OCI-LY1 (cell line): Measurements from ENCODE around the gene HOOK2.

Experiments
- H2AFZ ChIP-seq: fragments of 200-600 bp; sonication (generic), shearing (Covaris generic); 2 replicates; pipeline ENCODE4 v1.6.0; 2014; ENCODE audit warnings: antibody characterized with exemption, mild to moderate bottlenecking, low read length
- H3F3A ChIP-seq: fragments of 200-600 bp; sonication (generic), shearing (Covaris generic); 2 replicates; pipeline ENCODE4 v1.6.0; 2014; ENCODE audit warnings: mild to moderate bottlenecking, antibody characterized with exemption, low read length, moderate library complexity; ENCODE audit not compliant: insufficient read depth
- H3K27ac ChIP-seq: fragments of 200-600 bp; sonication (generic); 2 replicates; pipeline ENCODE4 v1.5.1; 2014; ENCODE audit warnings: low read length, mixed run types, mild to moderate bottlenecking, low read depth; ENCODE audit not compliant: poor library complexity, severe bottlenecking
- H3K27me3 ChIP-seq: fragments of 200-600 bp; sonication (generic); 2 replicates; pipeline ENCODE4 v1.6.0; 2014; ENCODE audit warnings: antibody characterized with exemption, mild to moderate bottlenecking, low read length, moderate library complexity; ENCODE audit not compliant: insufficient read depth
- H3K36me3 ChIP-seq: fragments of 200-600 bp; sonication (generic); 2 replicates; pipeline ENCODE4 v1.6.1; 2014; ENCODE audit warnings: mild to moderate bottlenecking, antibody characterized with exemption, low read length, moderate library complexity, mixed read lengths; ENCODE audit not compliant: insufficient read depth
- H3K4me1 ChIP-seq: fragments of 200-600 bp; sonication (generic); 2 replicates; pipeline ENCODE4 v1.5.1; 2014; ENCODE audit warnings: mild to moderate bottlenecking, low read length, moderate library complexity; ENCODE audit not compliant: insufficient read depth, severe bottlenecking
- H3K4me2 ChIP-seq: fragments of 200-600 bp; sonication (generic), shearing (Covaris generic); 2 replicates; pipeline ENCODE4 v1.6.1; 2014; ENCODE audit warnings: low read length
- H3K4me3 ChIP-seq: fragments of 200-600 bp; sonication (generic); 2 replicates; pipeline ENCODE4 v1.5.1; 2014; ENCODE audit warnings: low read length, low read depth, mild to moderate bottlenecking, mixed read lengths; ENCODE audit not compliant: poor library complexity, severe bottlenecking
- H3K79me2 ChIP-seq: fragments of 200-600 bp; shearing (Covaris generic); 2 replicates; pipeline ENCODE4 v1.6.1; 2016; ENCODE audit warnings: mixed run types, low read length, mixed read lengths; ENCODE audit not compliant: insufficient read depth
- H3K9ac ChIP-seq: fragments of 200-600 bp; sonication (generic), shearing (Covaris generic); 2 replicates; pipeline ENCODE4 v1.6.1; 2014; ENCODE audit warnings: mild to moderate bottlenecking, low read length, mixed read lengths
- H3K9me2 ChIP-seq: fragments of 200-600 bp; sonication (generic), shearing (Covaris generic); 2 replicates; pipeline ENCODE4 v1.6.1; 2014; ENCODE audit warnings: low read depth, mild to moderate bottlenecking, low read length, mixed read lengths
- H3K9me3 ChIP-seq: fragments of 200-600 bp; shearing (Covaris generic); 2 replicates; pipeline ENCODE4 v1.6.1; 2014; ENCODE audit warnings: low read length, mixed read lengths
- H4K20me1 ChIP-seq: fragments of 200-600 bp; sonication (generic), shearing (Covaris generic); 2 replicates; pipeline ENCODE4 v1.6.0; 2016; ENCODE audit warnings: mild to moderate bottlenecking, low read length; ENCODE audit not compliant: insufficient read depth
- CTCF ChIP-seq: fragments of 200-600 bp; sonication (generic), shearing (Covaris generic); IDR thresholded peaks from 2 replicates; pipeline ENCODE4 v1.5.1; 2017; ENCODE audit warnings: mild to moderate bottlenecking, antibody characterized with exemption, low read length, moderate library complexity, mixed read lengths
- EZH2 ChIP-seq: fragments of 200-600 bp; sonication (generic), shearing (Covaris generic); IDR thresholded peaks from 2 replicates; pipeline ENCODE4 v1.8.0; 2017; ENCODE audit warnings: borderline replicate concordance, mixed run types, mild to moderate bottlenecking, antibody characterized with exemption, low read length, moderate library complexity, mixed read lengths

HOOK2 gene

GRCh38 chr19:12787458-12787857 lies 12.1 kb upstream of the HOOK2 start:
- Histone ChIP-seq H3K27me3 (no peaks in the 10 kb centered on the region), H3K9me2 (no peaks in the 10 kb centered on the region), H3K9ac (no peak overlapping the region), H4K20me1 (no peaks in the 10 kb centered on the region), H3K4me1 (peaks cover 71% of the 10 kb centered on the region), H3K79me2 (no peaks in the 10 kb centered on the region), H3K9me3 (no peaks in the 10 kb centered on the region), H2AFZ (no peak overlapping the region), H3K36me3 (no peaks in the 10 kb centered on the region), H3K27ac (peak overlapping the region; percentile 74), H3K4me3 (no peak overlapping the region), H3K4me2 (no peak overlapping the region), H3F3A (no peaks in the 10 kb centered on the region)
- TF ChIP-seq CTCF (no peak), EZH2 (no peak)

- Histone ChIP-seq H2AFZ (no peak overlapping the region), H3K4me2 (no peak overlapping the region), H3K79me2 (no peaks in the 10 kb centered on the region), H3K27ac (peak overlapping the region; percentile 74), H3K9ac (no peak overlapping the region), H3K9me2 (no peaks in the 10 kb centered on the region), H3F3A (no peaks in the 10 kb centered on the region), H3K4me1 (peaks cover 76% of the 10 kb centered on the region), H3K9me3 (no peaks in the 10 kb centered on the region), H3K27me3 (no peaks in the 10 kb centered on the region), H4K20me1 (no peaks in the 10 kb centered on the region), H3K36me3 (no peaks in the 10 kb centered on the region), H3K4me3 (no peak overlapping the region)
- no peak for TF ChIP-seq EZH2
- no peak for TF ChIP-seq CTCF
Measured at GRCh38 chr19:12786952-12787351, 11.6 kb upstream of the HOOK2 start.

DNA sequence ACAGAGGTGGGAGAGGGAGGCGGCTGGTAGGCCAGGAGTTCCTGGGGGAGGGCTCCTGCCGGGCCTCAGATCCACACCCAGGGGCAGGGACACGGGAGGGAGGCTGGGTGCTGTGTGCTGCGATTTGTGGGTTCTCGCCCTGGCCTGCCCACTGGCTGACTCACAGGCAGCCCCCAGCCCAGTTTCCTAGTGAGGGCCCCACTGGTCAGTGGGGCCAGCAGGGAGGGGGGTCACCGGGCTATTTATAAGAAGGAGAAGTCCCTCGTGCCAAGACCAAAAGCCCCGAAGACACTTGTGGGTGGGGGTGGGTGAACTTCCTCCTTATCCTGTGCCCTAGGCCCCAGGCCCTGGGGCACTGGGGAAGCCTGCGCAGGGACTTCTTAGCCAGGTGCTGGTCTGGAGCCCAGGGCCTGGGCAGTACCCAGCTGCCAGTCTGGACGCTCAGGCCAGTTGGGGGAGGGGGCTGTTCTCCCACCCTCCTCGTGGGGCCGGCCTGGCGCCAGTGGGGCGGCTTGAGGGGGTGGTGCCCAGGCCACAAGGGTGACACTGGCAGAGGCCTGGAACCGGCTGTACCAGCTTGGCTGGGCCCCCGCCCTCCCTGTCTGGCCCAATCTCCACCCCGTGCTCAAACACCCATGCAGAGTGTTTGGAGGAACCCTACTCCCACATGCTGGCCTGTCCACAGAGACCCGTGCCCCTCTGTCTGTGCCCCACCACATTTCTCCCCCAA lies 11.0 kb upstream of the HOOK2 start:
- Histone ChIP-seq H3K36me3 (no peaks in the 10 kb centered on the region), H3K27me3 (no peaks in the 10 kb centered on the region), H3K4me3 (no peak overlapping the region), H2AFZ (no peak overlapping the region), H3K4me1 (peaks cover 80% of the 10 kb centered on the region), H3K27ac (peak overlapping the region; percentile 74), H3K4me2 (no peak overlapping the region; the same call in 1 of the 2 replicates), H3F3A (no peaks in the 10 kb centered on the region), H3K9me3 (no peaks in the 10 kb centered on the region), H3K9me2 (no peaks in the 10 kb centered on the region), H4K20me1 (no peaks in the 10 kb centered on the region), H3K9ac (no peak overlapping the region; the same call in 1 of the 2 replicates), H3K79me2 (no peaks in the 10 kb centered on the region)
- TF ChIP-seq EZH2: no peak
- TF ChIP-seq CTCF: no peak
